ENCODE results near the gene SPINT2. TPM values are rescaled to one million over a fixed set of nuclear protein-coding genes. Genes with fewer than 3 reads are reported as not detected.
A peak's percentile ranks its signal among the peaks of the same experiment; 100 is the strongest.

Gene SPINT2
- total RNA-seq, 4 donors from 2014 or later: 158 to 1,321 (median 873) TPM

- no peak for DNase-seq
- Histone ChIP-seq H3K27ac (peak overlapping the region in 3 of 4 donors; percentile 39 to 93 (median 46)), H3K27me3 (no peaks in the 10 kb centered on the region), H3K9me3 (no peaks in the 10 kb centered on the region), H3K4me3 (no peak overlapping the region), H3K36me3 (no peaks in the 10 kb centered on the region), H3K4me1 (peaks cover 0 to 12% (median 0%) of the 10 kb centered on the region in 4 donors)
- no peak for TF ChIP-seq CTCF (IDR thresholded peaks at IDR 0.05)
- TF ChIP-seq POLR2A (IDR thresholded peaks at IDR 0.05): no peak
Measured at GRCh38 chr19:38298821-38299680, 34.7 kb downstream of the SPINT2 start.

- Histone ChIP-seq H3K9me3 (no peaks in the 10 kb centered on the region), H3K27ac (peak within 1 kb of the TSS in 3 of 4 donors; percentile 93 to 100 (median 95)), H3K4me3 (peak within 1 kb of the TSS in 3 of 4 donors; percentile 34 to 73 (median 51)), H3K4me1 (peaks cover 0 to 12% (median 0%) of the 10 kb centered on the region in 4 donors), H3K27me3 (no peaks in the 10 kb centered on the region), H3K36me3 (peaks cover 0 to 20% (median 0%) of the 10 kb centered on the region in 3 donors)
- TF ChIP-seq POLR2A (IDR thresholded peaks at IDR 0.05): peak; percentile 84 to 97
- TF ChIP-seq CTCF (IDR thresholded peaks at IDR 0.05): no peak
- peak in 2 of 3 donors; percentile 92 to 94 for DNase-seq
Measured at GRCh38 chr19:38303517-38304351, 39.4 kb downstream of the SPINT2 start, which contains the start of gene C19orf33. TSS of gene C19orf33 (plus strand) at chr19:38304251. CDS start at chr19:38304262, 11 bp downstream.

DNA sequence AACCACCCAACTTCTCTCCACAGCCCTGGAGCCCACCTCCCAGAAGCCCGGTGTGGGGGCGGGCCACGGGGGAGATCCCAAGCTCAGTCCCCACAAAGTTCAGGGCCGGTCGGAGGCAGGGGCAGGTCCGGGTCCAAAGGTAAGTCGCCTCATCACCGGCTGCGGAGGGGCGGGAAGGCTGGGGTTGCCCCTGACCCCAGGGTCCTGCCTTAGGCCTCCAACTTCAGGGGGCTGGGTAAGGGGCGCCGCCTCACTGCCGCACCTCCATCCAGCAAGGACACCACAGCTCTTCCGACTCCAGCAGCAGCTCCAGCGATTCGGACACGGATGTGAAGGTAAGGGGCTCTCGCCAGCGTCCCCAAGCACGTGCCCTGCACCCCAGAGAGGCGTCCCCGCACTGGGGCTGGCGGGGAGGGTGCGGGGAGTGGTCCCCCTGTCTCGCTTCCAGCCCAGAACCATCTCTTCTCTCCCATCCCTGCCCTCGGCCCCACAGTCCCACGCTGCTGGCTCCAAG, 40.0 kb downstream of the SPINT2 start:
- H3K9me3 ChIP-seq: no peaks in the 10 kb centered on the region
- peaks cover 0 to 12% (median 0%) of the 10 kb centered on the region in 4 donors for H3K4me1 ChIP-seq
- H3K4me3 ChIP-seq: peak overlapping the region in 3 of 4 donors; percentile 34 to 73 (median 51)
- DNase-seq: no peak
- TF ChIP-seq CTCF (IDR thresholded peaks at IDR 0.05) (no peak), POLR2A (IDR thresholded peaks at IDR 0.05) (no peak)
- peak overlapping the region in 3 of 4 donors; percentile 93 to 100 (median 95) for H3K27ac ChIP-seq
- H3K36me3 ChIP-seq: peaks cover 0 to 20% (median 0%) of the 10 kb centered on the region in 3 donors
- no peaks in the 10 kb centered on the region for H3K27me3 ChIP-seq

DNA sequence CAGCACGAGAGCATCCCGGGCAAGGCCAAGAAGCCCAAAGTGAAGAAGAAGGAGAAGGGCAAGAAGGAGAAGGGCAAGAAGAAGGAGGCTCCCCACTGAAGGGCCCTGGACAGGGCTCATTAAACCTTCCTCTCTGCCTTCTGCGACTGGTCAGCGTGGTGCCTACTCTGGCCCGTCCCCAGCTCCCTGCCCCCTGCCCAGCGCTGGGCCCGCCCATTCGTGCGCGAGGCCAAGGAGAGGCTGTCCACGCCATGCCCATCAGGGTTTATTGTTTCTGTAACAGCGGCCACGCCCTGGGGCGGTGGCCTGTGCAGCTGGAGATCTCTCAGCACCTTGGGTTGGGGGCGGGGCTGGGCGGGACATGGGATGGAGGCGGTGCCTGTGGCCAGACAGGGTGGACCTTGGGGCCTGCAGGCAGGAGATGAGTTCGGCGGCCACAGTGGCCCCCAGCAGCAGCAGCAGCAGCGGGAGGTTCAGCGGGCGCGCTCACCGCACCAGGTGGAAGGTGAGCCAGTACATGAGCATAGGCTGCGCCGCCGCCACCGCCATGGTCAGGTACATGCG, 40.6 kb downstream of the SPINT2 start:
- TF ChIP-seq POLR2A (IDR thresholded peaks at IDR 0.05) (peak; percentile 91 to 93), CTCF (IDR thresholded peaks at IDR 0.05) (no peak)
- peak overlapping the region in 3 of 4 donors; percentile 34 to 73 (median 51) for H3K4me3 ChIP-seq

DNA sequence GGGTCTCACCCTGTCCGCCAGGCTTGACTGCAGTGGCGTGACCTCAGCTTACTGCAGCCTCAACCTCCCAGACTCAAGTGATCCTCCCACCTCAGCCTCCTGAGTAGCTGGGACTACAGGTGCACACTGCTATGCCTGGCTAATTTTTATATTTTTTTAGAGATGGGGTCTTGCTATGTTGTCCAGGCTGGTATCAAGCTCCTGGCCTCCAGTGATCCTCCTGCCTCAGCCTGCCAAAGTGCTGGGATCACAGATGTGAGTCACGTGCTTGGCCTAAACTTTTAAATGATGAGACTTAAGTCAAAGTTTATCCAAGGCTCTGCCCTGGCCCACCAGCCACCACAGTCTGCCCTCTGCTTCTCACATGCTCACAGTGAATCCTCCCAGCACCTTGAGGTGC, 41.9 kb downstream of the SPINT2 start:
- no peak for TF ChIP-seq CTCF (IDR thresholded peaks at IDR 0.05)
- TF ChIP-seq POLR2A (IDR thresholded peaks at IDR 0.05): no peak

More for the DNA sequence above, 40.6 kb downstream of the SPINT2 start:
- peak overlapping the region in 3 of 4 donors; percentile 93 to 100 (median 95) for H3K27ac ChIP-seq
- DNase-seq: peak in 2 of 3 donors; percentile 94 to 98
- no peaks in the 10 kb centered on the region for H3K27me3 ChIP-seq
- H3K36me3 ChIP-seq: peaks cover 0 to 20% (median 0%) of the 10 kb centered on the region in 3 donors
- H3K9me3 ChIP-seq: no peaks in the 10 kb centered on the region
- peaks cover 0 to 12% (median 0%) of the 10 kb centered on the region in 4 donors for H3K4me1 ChIP-seq

More for the DNA sequence above, 41.9 kb downstream of the SPINT2 start:
- no peaks in the 10 kb centered on the region for H3K27me3 ChIP-seq
- H3K36me3 ChIP-seq: peaks cover 0 to 20% (median 0%) of the 10 kb centered on the region in 3 donors
- no peak overlapping the region for H3K27ac ChIP-seq
- H3K9me3 ChIP-seq: no peaks in the 10 kb centered on the region
- H3K4me1 ChIP-seq: peaks cover 0 to 11% (median 0%) of the 10 kb centered on the region in 4 donors
- peak overlapping the region in 1 of 4 donors; percentile 51 for H3K4me3 ChIP-seq
- no peak for DNase-seq

Measured in Peyer's patch (tissue), 4 donors.